ENCODE data around the gene CNOT6.

The CNOT6 gene

GRCh38 chr5:180586870-180587269, 92.7 kb downstream of the CNOT6 start:
- DNase-seq: no peak

GRCh38 chr5:180589771-180590542, 95.8 kb downstream of the CNOT6 start:
- no peak for DNase-seq

GRCh38 chr5:180590543-180591310, 96.5 kb downstream of the CNOT6 start:
- DNase-seq: no peak

- no peak for DNase-seq
Measured at GRCh38 chr5:180591311-180591887, 97.2 kb downstream of the CNOT6 start, which contains the start of gene SCGB3A1. Gene SCGB3A1 (minus strand): TSS chr5:180591499. CDS start chr5:180591462, 37 bp downstream.

- no peak for DNase-seq
Measured at GRCh38 chr5:180592176-180592575, 98.0 kb downstream of the CNOT6 start.

GRCh38 chr5:180593446-180594206, 99.4 kb downstream of the CNOT6 start:
- no peak for DNase-seq

- no peak for DNase-seq
Measured at GRCh38 chr5:180594311-180595045, 100.3 kb downstream of the CNOT6 start.

- no peak for DNase-seq
Measured at GRCh38 chr5:180595046-180595379, 100.8 kb downstream of the CNOT6 start.

- DNase-seq: no peak
Measured at GRCh38 chr5:180595381-180596114, 101.4 kb downstream of the CNOT6 start.

GRCh38 chr5:180596115-180596667, 102.0 kb downstream of the CNOT6 start:
- no peak for DNase-seq

- no peak for DNase-seq
Measured at GRCh38 chr5:180596668-180597231, 102.6 kb downstream of the CNOT6 start.

GRCh38 chr5:180598316-180598701, 104.1 kb downstream of the CNOT6 start:
- no peak for DNase-seq

GRCh38 chr5:180598797-180599589, 104.8 kb downstream of the CNOT6 start:
- DNase-seq: no peak

GRCh38 chr5:180599590-180599914, 105.4 kb downstream of the CNOT6 start:
- no peak for DNase-seq

GRCh38 chr5:180599981-180600553, 105.9 kb downstream of the CNOT6 start:
- no peak for DNase-seq

- no peak for DNase-seq
Measured at GRCh38 chr5:180600554-180601041, 106.4 kb downstream of the CNOT6 start.

- DNase-seq: no peak
Measured at GRCh38 chr5:180601591-180602480, 107.7 kb downstream of the CNOT6 start.

- no peak for DNase-seq
Measured at GRCh38 chr5:180602481-180603075, 108.4 kb downstream of the CNOT6 start.

Measured in OCI-M1 (cell line).